Measurements from ENCODE around the gene SDS.
"Not testable (repeated sequence)": the region's sequence is repeated elsewhere in the genome, so short reads cannot be mapped to it uniquely, and the experiment has no call there.

Gene SDS

DNA sequence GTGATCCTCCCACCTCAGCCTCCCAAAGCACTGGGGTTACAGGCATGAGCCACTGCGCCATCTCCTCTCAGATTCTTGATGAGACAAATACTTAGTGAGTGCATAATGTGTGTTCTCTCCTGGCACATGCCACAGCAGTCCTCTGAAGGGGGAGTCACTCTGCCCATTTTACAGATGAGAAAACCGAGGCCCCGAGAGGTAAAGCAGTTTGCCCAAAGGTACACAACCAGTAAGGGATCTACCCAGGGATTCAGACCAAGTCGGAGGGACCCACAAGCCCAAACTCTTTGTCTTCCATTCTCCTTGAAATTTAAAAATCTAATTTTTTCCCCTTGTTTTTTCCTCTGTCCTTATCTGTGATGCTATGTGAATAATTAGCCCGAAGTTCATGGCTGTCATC is 39.0 kb downstream of the SDS start:
- no peak overlapping the region for H3K4me3 ChIP-seq (replicated peaks; ENCODE audit: low read depth, low read length)
- no peak for DNase-seq (ENCODE audit: low read depth)
- no peak for TF ChIP-seq CTCF (IDR thresholded peaks at IDR 0.05; ENCODE audit: low read length, missing control alignments)

DNA sequence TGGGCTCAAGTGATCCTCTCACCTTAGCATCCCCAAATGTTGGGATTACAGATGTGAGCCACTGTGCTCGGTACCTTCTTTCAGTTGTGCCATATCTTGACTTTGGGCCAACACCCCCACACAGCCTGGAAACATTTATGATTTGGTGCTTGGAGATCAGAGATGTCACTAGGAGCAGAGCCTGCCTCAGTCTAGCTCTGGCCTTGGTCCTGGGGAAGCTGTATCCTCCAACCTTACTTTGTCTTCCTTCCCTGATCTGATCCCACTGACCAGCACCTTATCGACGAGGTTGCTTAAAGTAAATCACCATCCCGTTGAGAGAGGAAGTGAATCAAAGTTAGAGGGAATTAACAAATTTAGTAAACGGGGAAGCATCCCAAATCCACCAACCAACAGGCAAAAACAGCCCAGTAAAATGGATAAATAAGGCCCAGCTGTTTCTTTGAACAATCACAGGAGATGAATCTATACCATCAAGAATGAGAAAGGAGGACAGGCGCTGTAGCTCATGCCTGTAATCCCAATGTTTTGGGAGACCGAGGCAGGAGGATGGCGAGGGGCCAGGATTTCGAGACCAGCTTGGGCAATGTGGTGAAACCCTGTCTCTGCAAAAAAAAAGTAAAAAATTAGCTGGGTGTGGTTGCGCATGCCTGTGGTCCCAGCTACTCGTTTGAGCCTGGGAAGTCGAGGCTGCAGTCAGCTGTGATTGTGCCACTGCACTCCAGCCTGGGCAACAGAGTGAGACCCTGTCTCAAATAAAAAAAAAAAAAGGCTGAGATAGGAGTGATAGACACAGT is 41.9 kb downstream of the SDS start:
- TF ChIP-seq CTCF (IDR thresholded peaks at IDR 0.05; ENCODE audit: low read length, missing control alignments), result no peak
- DNase-seq (ENCODE audit: low read depth), result no peak
- no peak overlapping the region for H3K4me3 ChIP-seq (replicated peaks; ENCODE audit: low read depth, low read length)

DNA sequence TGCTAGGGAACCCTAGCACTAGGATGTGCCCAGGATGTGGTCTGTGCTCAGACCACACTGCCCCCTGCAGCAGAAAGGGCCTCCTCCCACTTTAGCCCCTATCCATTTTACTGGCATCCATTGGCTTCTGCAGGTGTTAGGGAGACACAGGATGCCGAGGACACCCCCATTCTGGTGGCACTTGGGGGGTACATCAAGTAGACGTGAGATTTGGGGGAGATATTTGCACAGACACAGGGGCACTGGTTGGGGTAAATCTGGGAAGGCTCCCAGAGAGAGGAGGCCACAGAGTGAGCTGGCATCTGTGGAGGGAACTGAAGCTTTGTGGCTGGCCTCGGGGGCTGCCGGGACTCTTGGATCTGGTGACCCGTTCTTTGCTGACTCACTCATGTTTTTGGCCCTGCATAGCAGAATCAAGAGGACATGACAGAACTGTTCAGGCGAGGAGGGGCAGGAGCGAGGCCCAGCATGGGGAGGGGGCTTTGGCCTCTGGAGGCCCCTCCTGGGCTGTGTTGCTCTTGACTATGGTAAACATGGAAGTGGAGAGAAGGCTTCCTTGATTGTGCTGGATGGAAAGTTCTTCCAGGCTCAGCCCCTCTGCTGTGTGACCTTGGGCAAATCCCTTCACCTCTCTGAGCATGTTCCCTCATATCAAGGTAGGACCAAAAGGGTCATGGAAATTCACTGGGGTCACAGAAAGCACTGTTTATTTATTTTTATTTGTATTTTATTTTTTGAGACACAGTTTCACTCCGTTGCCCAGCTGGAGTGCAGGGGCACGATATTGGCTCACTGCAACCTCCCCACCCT is 43.5 kb downstream of the SDS start:
- DNase-seq (ENCODE audit: low read depth), result no peak
- H3K4me3 ChIP-seq (replicated peaks; ENCODE audit: low read depth, low read length), result peak overlapping the region; percentile 90
- TF ChIP-seq CTCF (IDR thresholded peaks at IDR 0.05; ENCODE audit: low read length, missing control alignments), result peak; percentile 26

GRCh38 chr12:113359133-113359938 is 44.4 kb downstream of the SDS start:
- peak; percentile 36 for DNase-seq (ENCODE audit: low read depth)
- TF ChIP-seq CTCF (IDR thresholded peaks at IDR 0.05; ENCODE audit: low read length, missing control alignments), result no peak
- peak overlapping the region; percentile 90 for H3K4me3 ChIP-seq (replicated peaks; ENCODE audit: low read depth, low read length)

- peak within 1 kb of the TSS; percentile 90 for H3K4me3 ChIP-seq (replicated peaks; ENCODE audit: low read depth, low read length)
- DNase-seq (ENCODE audit: low read depth), result peak; percentile 94
- no peak for TF ChIP-seq CTCF (IDR thresholded peaks at IDR 0.05; ENCODE audit: low read length, missing control alignments)
These were observed 45.1 kb downstream of the SDS start, which contains the start of gene PLBD2 for GRCh38 chr12:113358381-113359132. TSS of gene PLBD2 (plus strand) at chr12:113358587. CDS start at chr12:113358601, 14 bp downstream.

- not testable (repeated sequence) for H3K4me3 ChIP-seq (replicated peaks; ENCODE audit: low read depth, low read length); DNase-seq (ENCODE audit: low read depth)
These were observed 49.5 kb downstream of the SDS start for GRCh38 chr12:113354192-113354591.
